HG03520 (cell line): ENCODE data around the gene PTPRG.
A peak's percentile ranks its signal among the peaks of the same experiment; 100 is the strongest.

Experiments used
- ATAC-seq: cut with Tn5 transposase; IDR thresholded peaks from one replicate; pipeline ENCODE4 v1.9.1; 2021; ENCODE audit warnings: mild to moderate bottlenecking, moderate library complexity; ENCODE audit not compliant: unreplicated experiment

PTPRG gene

DNA sequence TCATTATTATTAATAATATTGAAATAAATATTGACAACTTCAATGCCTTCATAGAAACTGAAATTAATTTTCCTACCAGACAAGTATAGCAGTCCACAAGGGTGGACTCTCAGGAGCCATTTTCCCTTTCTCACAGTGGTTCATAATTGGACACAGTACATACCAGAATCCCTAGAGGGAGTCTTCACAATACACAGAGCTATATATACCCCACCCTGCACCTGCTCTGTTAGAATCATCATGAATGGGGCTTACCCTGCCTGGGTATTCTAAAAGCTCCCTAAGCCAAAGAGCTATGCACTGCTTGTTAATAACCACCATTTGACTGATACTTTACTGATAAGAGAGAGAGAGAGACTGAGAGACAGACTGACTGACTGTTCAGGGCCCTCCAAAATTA, 677.1 kb downstream of the PTPRG start:
- peak; percentile 68 for ATAC-seq

- no peak for ATAC-seq
Measured at GRCh38 chr3:62241279-62241678, 679.9 kb downstream of the PTPRG start.

DNA sequence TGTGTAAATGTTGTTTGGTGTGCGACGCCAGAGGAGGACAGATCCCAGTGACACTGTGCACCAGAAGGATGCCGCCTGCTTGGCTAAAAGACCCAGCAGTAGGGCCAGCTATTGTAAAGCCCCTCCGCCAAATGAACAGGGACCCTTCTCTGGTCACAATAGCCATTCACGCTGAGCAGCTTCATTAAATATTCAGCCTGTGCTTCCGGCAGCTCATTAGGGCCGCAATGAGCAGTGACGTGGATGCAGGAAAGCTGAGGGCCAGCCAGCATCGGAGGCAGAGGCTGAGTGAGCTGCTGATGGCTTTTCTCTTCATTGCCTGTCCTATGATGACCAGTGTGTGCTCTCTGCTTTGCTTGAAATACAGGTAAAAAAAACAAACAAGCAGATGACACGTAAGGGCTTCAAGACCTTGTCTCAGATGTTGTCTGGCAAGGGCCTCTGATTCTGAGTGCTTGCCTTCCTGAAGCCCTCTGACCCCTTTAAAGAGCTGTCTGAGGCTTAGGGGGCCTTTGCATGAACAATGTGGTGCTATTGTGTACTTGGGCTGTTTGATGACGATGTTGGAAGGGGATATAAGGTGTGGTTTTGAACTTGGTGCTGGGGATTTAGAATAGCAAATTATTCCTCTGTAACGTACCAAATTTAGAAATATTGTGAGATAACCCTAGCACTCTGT, 681.6 kb downstream of the PTPRG start:
- no peak for ATAC-seq

DNA sequence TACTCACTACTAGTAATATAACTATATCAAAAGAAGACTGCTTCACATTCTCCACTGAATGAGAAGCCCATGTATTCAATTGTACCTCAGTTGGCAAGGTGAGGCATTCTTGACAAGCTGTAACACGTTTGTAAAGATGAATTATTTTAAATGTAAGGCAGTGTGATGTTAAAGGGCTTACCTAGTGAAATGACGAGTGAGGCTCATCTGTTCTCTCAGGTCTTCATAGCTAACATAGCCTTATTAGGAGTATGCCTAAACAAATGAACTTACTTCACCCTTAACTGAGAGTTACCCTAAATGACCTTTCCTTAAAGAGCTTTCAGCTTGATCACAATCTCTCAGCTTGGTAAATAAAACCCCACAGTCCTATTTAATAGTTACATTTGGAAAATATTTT, 684.7 kb downstream of the PTPRG start:
- no peak for ATAC-seq

GRCh38 chr3:62246985-62247384, 685.6 kb downstream of the PTPRG start:
- ATAC-seq = no peak

GRCh38 chr3:62248734-62249483, 687.5 kb downstream of the PTPRG start:
- ATAC-seq = no peak

GRCh38 chr3:62249484-62249776, 688.1 kb downstream of the PTPRG start:
- no peak for ATAC-seq

- no peak for ATAC-seq
Measured at GRCh38 chr3:62249855-62250543, 688.6 kb downstream of the PTPRG start.

DNA sequence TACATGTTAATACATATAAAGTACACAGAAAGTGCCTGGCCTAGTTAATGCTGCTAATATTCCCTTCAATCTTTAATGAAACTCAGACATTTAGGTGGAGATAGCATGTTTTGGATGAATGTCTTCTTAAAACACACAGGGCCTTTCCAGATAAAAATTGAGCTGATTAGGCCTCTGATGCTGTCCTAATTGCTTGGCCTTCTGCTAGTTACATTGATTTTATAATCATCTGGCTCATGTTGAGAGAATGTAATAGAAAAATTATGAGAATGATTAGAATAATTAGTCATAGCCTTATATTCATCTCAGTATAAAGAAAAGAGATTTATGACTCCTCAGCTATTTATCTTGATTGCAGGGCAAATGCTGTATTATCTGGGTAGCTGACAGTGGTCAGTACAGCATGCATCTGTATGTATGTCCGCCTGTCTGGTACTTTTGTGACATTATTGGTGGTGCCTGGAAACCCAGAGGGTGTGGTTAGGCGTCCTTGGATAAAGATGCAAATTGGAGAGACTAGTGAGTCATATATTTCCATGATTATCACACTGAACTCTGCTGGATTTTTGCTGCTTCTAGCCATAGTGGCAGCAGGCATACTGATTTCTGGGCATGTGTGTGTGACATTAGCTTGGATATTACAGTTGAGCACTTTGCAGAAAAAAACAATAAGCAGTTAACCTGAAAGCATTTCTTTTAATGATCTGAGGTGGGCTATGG, 691.2 kb downstream of the PTPRG start:
- no peak for ATAC-seq

DNA sequence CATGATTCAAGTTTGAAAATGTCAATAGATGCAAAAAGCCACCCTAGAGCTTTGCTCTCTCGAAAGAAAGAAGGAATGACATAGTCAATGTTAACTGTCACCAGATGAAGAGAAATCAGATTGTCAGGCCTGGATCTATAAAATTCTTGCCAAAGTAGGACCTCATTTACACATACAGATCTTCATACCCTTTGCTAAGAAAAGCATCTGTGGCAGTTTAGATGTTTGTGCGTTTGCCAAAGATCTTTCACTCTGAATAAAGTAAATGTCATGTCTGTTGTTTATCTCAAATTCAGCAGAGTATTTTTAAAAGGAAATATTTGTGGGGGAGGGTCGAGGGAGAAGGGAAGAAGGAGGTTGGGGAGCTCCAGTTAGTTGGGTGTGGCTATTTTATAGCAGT, 692.6 kb downstream of the PTPRG start:
- no peak for ATAC-seq

DNA sequence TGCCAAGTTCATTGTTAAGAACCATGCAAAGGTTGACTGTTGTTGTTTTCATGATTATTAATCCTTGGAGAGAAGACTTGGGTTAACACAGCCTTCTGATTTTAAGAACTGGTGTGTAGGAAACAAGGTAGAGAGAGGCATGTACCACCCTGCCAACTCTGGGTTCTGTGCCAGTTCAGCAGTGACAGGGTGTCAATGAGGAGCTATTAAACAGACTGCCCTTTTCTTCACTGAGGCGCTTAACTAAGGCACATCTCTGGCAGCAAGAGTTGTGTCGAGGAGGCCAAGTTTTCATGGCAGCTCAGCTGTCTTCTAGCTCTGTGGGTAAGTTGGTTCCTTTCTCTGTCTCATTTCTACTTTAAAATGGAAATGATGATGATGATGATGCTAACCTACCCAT, 694.4 kb downstream of the PTPRG start:
- no peak for ATAC-seq

- ATAC-seq = no peak
Measured at GRCh38 chr3:62259924-62260323, 698.6 kb downstream of the PTPRG start.

- no peak for ATAC-seq
Measured at GRCh38 chr3:62260655-62261054, 699.3 kb downstream of the PTPRG start.

DNA sequence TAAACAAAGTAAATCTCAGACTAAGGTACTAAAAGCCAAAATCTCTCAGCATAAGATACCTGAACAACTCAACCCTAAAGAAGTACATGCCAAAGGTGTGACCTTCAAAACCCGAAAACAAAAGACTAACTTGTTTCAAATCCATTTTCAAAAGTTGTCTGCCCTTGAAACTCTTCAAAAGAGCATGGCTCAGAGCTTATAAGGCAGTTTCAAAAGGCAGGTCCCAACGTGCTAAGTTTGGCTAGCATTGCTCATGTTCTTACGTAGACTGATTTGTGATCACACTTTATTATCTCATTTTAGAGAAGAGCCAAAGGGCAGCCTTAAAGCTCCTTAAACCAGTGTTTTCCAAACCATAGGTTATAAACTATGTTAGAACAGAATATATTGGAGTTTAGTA, 699.8 kb downstream of the PTPRG start:
- no peak for ATAC-seq

GRCh38 chr3:62261736-62262135, 700.4 kb downstream of the PTPRG start:
- no peak for ATAC-seq

DNA sequence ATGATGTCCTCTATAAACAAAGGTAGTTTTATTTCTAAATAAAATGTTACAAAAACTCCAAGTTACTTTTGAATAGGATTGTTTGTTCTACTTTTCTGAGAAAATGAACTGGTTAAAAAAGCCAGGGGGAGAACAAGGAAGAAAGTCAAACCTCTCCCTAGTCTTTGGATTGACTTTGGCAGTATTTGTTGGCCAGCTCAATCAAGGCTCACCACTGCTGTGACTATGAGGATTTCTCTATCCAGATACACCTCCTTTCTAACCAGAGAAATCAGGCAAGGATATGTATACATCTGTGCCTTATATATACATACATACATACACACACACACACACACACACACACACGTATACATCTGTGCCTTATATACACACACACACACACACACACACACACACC, 704.2 kb downstream of the PTPRG start:
- no peak for ATAC-seq

DNA sequence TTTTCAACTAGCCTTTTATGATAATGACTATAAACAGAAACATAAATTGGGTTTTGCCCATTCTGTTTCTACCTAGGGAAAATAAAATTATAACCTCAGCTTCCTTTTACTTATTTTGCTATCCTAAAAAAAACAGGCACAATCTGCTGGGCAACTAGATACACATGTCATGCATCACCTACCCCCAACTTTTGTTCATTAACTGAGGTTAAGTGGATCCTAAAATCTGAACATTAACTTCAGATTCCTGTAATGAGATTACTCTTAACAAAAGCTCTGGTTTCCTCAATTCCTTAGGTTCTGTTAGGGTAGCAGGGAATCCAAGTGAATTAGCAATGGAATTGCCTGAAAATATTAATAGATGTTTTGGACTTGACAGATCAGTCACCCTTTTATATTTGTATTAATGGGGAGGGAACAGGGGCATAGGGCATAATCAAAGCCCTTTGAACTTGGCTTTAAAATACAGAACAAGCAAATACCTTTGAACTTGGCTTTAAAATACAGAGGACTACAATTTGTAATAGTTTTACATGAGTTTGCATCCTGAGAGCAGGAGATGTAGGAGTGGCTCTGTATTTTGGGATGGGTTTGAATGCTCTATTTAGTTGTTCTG, 705.4 kb downstream of the PTPRG start:
- no peak for ATAC-seq

DNA sequence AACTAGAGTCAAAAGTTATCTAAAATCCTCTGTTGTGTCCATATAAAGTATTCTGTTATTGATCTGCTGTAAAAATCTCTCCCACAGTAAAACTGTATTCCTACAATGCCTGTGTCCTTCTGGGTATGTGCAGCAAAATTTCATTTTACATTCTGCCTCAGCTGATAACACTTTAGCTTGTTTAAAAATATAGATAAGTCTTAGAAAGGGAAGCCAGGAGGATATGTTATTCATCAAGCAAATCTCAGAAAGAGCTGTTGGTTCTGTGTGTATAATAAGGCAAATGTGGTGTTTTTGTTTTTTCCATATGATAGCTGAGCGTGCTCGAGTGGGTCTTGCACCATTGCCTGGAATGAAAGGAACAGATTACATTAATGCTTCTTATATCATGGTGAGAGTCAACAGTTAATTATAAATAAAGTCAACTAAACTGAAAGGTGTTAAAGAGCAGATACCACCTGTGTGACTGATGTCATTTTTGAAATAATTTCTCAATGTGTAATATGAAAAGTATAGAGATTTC, 715.3 kb downstream of the PTPRG start:
- ATAC-seq = no peak

DNA sequence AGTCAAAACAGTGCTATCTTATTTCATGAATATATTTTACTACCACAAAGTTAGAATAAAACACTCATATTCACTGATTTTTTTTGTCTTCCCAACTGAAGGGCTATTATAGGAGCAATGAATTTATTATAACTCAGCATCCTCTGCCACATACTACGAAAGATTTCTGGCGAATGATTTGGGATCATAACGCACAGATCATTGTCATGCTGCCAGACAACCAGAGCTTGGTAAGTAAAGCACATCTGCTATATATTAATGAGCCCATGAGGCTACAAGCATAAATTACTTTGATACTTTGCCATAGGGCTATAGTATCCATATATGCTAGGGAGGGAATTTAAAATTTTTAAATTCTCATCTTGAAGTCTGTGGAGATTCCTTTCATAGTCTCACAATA, 716.1 kb downstream of the PTPRG start:
- ATAC-seq = no peak

- ATAC-seq = no peak
Measured at GRCh38 chr3:62277986-62278385, 716.6 kb downstream of the PTPRG start.

- ATAC-seq = no peak
Measured at GRCh38 chr3:62281726-62282125, 720.4 kb downstream of the PTPRG start.
